ENCODE results near the gene ZNF716. TPM values are rescaled to one million over a fixed set of nuclear protein-coding genes. Genes with fewer than 3 reads are reported as not detected.
"Not testable (repeated sequence)": the region's sequence is repeated elsewhere in the genome, so short reads cannot be mapped to it uniquely, and the experiment has no call there.

Gene ZNF716
- total RNA-seq, 1 donor = not detected

DNA sequence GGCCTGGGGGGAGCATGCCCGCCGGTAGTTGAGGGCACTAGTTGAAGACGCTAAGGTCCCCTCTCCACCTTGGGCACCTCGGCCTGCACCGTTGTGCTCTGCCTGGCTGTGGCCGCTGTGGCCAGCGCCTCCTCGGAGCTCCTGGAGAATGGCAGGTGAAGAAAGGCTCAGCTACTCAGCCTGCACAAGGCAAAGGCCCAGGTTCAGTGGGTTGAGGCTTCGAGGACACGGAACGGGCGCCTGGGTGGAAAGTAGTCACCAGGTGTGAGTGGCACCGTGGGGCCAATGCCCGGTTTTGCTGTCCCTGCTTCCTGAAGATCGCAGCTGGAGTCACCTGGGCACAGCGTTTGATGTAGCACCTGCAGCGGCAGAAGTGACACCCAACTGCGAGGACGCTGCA lies 12.4 kb upstream of the ZNF716 start:
- DNase-seq (ENCODE audit: insufficient read length, low spot score, missing footprints) = no peak
- Histone ChIP-seq H3K27ac (ENCODE audit: low read depth, low read length) (no peak overlapping the region), H4K20me1 (ENCODE audit: insufficient read depth, low read length) (no peaks in the 10 kb centered on the region), H3K4me1 (ENCODE audit: insufficient read depth, low read length) (no peaks in the 10 kb centered on the region), H3K27me3 (ENCODE audit: insufficient read depth, low read length) (no peaks in the 10 kb centered on the region), H3K36me3 (ENCODE audit: insufficient read depth, low read length) (no peaks in the 10 kb centered on the region), H3K4me2 (ENCODE audit: insufficient read depth, low read length) (no peak overlapping the region), H3K4me3 (ENCODE audit: insufficient read depth, low read length) (no peak overlapping the region), H2AFZ (ENCODE audit: low read length) (no peak overlapping the region), H3K79me2 (ENCODE audit: insufficient read depth, low read length) (no peaks in the 10 kb centered on the region), H3K9me3 (ENCODE audit: low read depth, low read length) (no peaks in the 10 kb centered on the region)
- TF ChIP-seq, protein P1, sequence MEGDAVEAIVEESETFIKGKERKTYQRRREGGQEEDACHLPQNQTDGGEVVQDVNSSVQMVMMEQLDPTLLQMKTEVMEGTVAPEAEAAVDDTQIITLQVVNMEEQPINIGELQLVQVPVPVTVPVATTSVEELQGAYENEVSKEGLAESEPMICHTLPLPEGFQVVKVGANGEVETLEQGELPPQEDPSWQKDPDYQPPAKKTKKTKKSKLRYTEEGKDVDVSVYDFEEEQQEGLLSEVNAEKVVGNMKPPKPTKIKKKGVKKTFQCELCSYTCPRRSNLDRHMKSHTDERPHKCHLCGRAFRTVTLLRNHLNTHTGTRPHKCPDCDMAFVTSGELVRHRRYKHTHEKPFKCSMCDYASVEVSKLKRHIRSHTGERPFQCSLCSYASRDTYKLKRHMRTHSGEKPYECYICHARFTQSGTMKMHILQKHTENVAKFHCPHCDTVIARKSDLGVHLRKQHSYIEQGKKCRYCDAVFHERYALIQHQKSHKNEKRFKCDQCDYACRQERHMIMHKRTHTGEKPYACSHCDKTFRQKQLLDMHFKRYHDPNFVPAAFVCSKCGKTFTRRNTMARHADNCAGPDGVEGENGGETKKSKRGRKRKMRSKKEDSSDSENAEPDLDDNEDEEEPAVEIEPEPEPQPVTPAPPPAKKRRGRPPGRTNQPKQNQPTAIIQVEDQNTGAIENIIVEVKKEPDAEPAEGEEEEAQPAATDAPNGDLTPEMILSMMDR (IDR thresholded peaks at IDR 0.05; ENCODE audit: extremely low read depth, low read depth, low read length) = no peak

- H4K20me1 ChIP-seq (ENCODE audit: insufficient read depth, low read length) = no peaks in the 10 kb centered on the region
- no peak overlapping the region for H2AFZ ChIP-seq (ENCODE audit: low read length)
- no peaks in the 10 kb centered on the region for H3K4me1 ChIP-seq (ENCODE audit: insufficient read depth, low read length)
- no peaks in the 10 kb centered on the region for H3K9me3 ChIP-seq (ENCODE audit: low read depth, low read length)
- TF ChIP-seq, protein P1 (IDR thresholded peaks at IDR 0.05; ENCODE audit: extremely low read depth, low read depth, low read length) = no peak
- no peaks in the 10 kb centered on the region for H3K36me3 ChIP-seq (ENCODE audit: insufficient read depth, low read length)
- DNase-seq (ENCODE audit: insufficient read length, low spot score, missing footprints) = no peak
- H3K27ac ChIP-seq (ENCODE audit: low read depth, low read length) = no peak overlapping the region
- H3K27me3 ChIP-seq (ENCODE audit: insufficient read depth, low read length) = no peaks in the 10 kb centered on the region
- H3K4me2 ChIP-seq (ENCODE audit: insufficient read depth, low read length) = no peak overlapping the region
- H3K79me2 ChIP-seq (ENCODE audit: insufficient read depth, low read length) = no peaks in the 10 kb centered on the region
- no peak overlapping the region for H3K4me3 ChIP-seq (ENCODE audit: insufficient read depth, low read length)
Measured at GRCh38 chr7:57438244-57438643, 11.7 kb upstream of the ZNF716 start.

GRCh38 chr7:57443567-57443966 lies 6.4 kb upstream of the ZNF716 start:
- Histone ChIP-seq H4K20me1 (ENCODE audit: insufficient read depth, low read length) (no peaks in the 10 kb centered on the region), H3K79me2 (ENCODE audit: insufficient read depth, low read length) (no peaks in the 10 kb centered on the region), H3K27me3 (ENCODE audit: insufficient read depth, low read length) (no peaks in the 10 kb centered on the region)

DNA sequence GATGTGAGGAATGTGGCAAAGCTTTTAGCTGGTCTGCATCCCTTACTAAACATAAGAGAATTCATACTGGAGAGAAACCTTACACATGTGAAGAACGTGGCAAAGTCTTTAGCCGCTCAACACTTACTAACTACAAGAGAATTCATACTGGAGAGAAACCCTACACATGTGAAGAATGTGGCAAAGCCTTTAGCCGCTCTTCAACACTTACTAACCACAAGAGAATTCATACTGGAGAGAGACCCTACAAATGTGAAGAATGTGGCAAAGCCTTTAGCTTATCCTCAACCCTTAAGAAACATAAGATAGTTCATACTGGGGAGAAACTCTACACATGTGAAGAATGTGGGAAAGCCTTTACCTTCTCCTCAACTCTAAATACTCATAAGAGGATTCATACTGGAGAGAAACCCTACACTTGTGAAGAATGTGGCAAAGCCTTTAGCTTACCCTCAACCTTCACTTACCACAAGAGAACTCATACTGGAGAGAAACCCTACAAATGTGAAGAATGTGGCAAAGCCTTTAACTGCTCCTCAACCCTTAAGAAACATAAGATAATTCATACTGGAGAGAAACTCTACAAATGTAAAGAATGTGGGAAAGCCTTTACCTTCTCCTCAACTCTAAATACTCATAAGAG lies 19.3 kb downstream of the ZNF716 start:
- not testable (repeated sequence) for H3K27me3 ChIP-seq (ENCODE audit: insufficient read depth, low read length); H3K4me1 ChIP-seq (ENCODE audit: insufficient read depth, low read length); DNase-seq (ENCODE audit: insufficient read length, low spot score, missing footprints); H3K4me3 ChIP-seq (ENCODE audit: insufficient read depth, low read length); H4K20me1 ChIP-seq (ENCODE audit: insufficient read depth, low read length); H3K36me3 ChIP-seq (ENCODE audit: insufficient read depth, low read length); H3K9me3 ChIP-seq (ENCODE audit: low read depth, low read length); H3K4me2 ChIP-seq (ENCODE audit: insufficient read depth, low read length); H3K79me2 ChIP-seq (ENCODE audit: insufficient read depth, low read length); H3K27ac ChIP-seq (ENCODE audit: low read depth, low read length); H2AFZ ChIP-seq (ENCODE audit: low read length)

More at GRCh38 chr7:57443567-57443966, 6.4 kb upstream of the ZNF716 start:
- Histone ChIP-seq H3K9me3 (ENCODE audit: low read depth, low read length) (no peaks in the 10 kb centered on the region), H3K4me2 (ENCODE audit: insufficient read depth, low read length) (no peak overlapping the region), H3K4me3 (ENCODE audit: insufficient read depth, low read length) (no peak overlapping the region), H3K4me1 (ENCODE audit: insufficient read depth, low read length) (no peaks in the 10 kb centered on the region), H3K36me3 (ENCODE audit: insufficient read depth, low read length) (no peaks in the 10 kb centered on the region), H2AFZ (ENCODE audit: low read length) (no peak overlapping the region), H3K27ac (ENCODE audit: low read depth, low read length) (no peak overlapping the region)
- no peak for DNase-seq (ENCODE audit: insufficient read length, low spot score, missing footprints)
- TF ChIP-seq, protein P1 (IDR thresholded peaks at IDR 0.05; ENCODE audit: extremely low read depth, low read depth, low read length) = no peak

GRCh38 chr7:57480304-57480703 lies 30.3 kb downstream of the ZNF716 start:
- not testable (repeated sequence) for H2AFZ ChIP-seq (ENCODE audit: low read length); DNase-seq (ENCODE audit: insufficient read length, low spot score, missing footprints); H3K4me2 ChIP-seq (ENCODE audit: insufficient read depth, low read length); H3K27me3 ChIP-seq (ENCODE audit: insufficient read depth, low read length); H3K27ac ChIP-seq (ENCODE audit: low read depth, low read length); H3K9me3 ChIP-seq (ENCODE audit: low read depth, low read length); H3K79me2 ChIP-seq (ENCODE audit: insufficient read depth, low read length); H3K36me3 ChIP-seq (ENCODE audit: insufficient read depth, low read length); H3K4me3 ChIP-seq (ENCODE audit: insufficient read depth, low read length); H4K20me1 ChIP-seq (ENCODE audit: insufficient read depth, low read length); H3K4me1 ChIP-seq (ENCODE audit: insufficient read depth, low read length)

DNA sequence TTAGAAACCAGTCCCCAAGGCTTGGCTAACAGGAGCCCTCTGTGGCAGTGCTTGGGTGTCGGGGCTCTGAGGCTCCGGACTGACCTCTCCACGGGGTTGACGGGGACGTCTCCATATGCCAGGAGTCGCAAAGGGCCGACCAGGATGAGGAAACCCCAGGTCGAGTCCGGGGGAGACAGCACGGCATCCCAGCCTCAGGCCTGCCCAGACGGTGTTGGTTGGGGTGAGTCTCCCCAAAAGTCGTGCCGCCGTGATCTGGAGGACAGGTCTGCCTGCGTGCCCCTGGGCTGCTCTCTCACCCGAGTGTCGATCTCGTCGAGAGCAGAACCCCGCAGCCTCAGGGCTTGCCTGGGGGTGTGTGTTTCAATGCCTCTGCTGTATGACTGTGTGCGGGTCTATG lies 35.0 kb downstream of the ZNF716 start:
- not testable (repeated sequence) for H3K27ac ChIP-seq (ENCODE audit: low read depth, low read length); H3K4me3 ChIP-seq (ENCODE audit: insufficient read depth, low read length); H2AFZ ChIP-seq (ENCODE audit: low read length); H3K4me1 ChIP-seq (ENCODE audit: insufficient read depth, low read length); H3K36me3 ChIP-seq (ENCODE audit: insufficient read depth, low read length); H4K20me1 ChIP-seq (ENCODE audit: insufficient read depth, low read length); H3K27me3 ChIP-seq (ENCODE audit: insufficient read depth, low read length); DNase-seq (ENCODE audit: insufficient read length, low spot score, missing footprints); H3K79me2 ChIP-seq (ENCODE audit: insufficient read depth, low read length); H3K4me2 ChIP-seq (ENCODE audit: insufficient read depth, low read length)
- H3K9me3 ChIP-seq (ENCODE audit: low read depth, low read length) = peaks cover 24% of the 10 kb centered on the region
